PC-3 (cell line): ENCODE data around the gene HAPLN2. TPM values are rescaled to one million over a fixed set of nuclear protein-coding genes. Genes with fewer than 3 reads are reported as not detected.

Experiments
- ATAC-seq: fragments of 200-7000 bp; cut with Tn5 transposase; 2 replicates; pipeline ENCODE4 v1.9.1; 2020; ENCODE audit warnings: mild to moderate bottlenecking, moderate library complexity
- BruUV-seq: library from RNA; stranded (reverse); fragments of 400-500 nt; replicated peaks from 2 replicates; lab custom pipeline; 2021; lab: Mats Ljungman, UMichigan
- CTCF ChIA-PET: fragments of 300-600 bp; sonication (Branson Sonifier 250); formaldehyde crosslinking; loops from one replicate; lab custom pipeline; 2022; ENCODE audit warnings: antibody characterized with exemption; lab: Charles Lee
- POLR2A ChIA-PET: fragments of 300-600 bp; sonication (Branson Sonifier 250); formaldehyde crosslinking; loops from one replicate; lab custom pipeline; 2022; ENCODE audit warnings: antibody characterized with exemption; ENCODE audit not compliant: unreplicated experiment; lab: Charles Lee
- DNase-seq: peaks from one replicate; pipeline ENCODE4 v3.0.0-alpha.2; 2015
- H2AFZ ChIP-seq: fragments of 300-600 bp; sonication (generic); 2 replicates; pipeline ENCODE4 v1.6.0; 2016; ENCODE audit warnings: antibody characterized with exemption, low read length
- H3F3A ChIP-seq: fragments of 300-600 bp; sonication (generic); one replicate; pipeline ENCODE4 v1.6.0; 2017; ENCODE audit warnings: antibody characterized with exemption, low read length, control low read depth, mild to moderate bottlenecking; ENCODE audit not compliant: unreplicated experiment
- H3K27ac ChIP-seq: fragments of 300-600 bp; sonication (generic); 2 replicates; pipeline ENCODE4 v1.5.1; 2016; ENCODE audit warnings: mild to moderate bottlenecking, low read length
- H3K27me3 ChIP-seq: fragments of 300-600 bp; sonication (generic); 2 replicates; pipeline ENCODE4 v1.6.1; 2016; ENCODE audit warnings: low read length, mixed read lengths
- H3K36me3 ChIP-seq: fragments of 300-600 bp; sonication (generic); 2 replicates; pipeline ENCODE4 v1.6.1; 2016; ENCODE audit warnings: low read depth, mixed run types, low read length, mixed read lengths
- H3K4me1 ChIP-seq: fragments of 300-600 bp; sonication (generic); 2 replicates; pipeline ENCODE4 v1.5.1; 2016; ENCODE audit warnings: low read length; ENCODE audit not compliant: insufficient read depth
- H3K4me2 ChIP-seq: fragments of 300-600 bp; sonication (generic); 2 replicates; pipeline ENCODE4 v1.6.0; 2016; ENCODE audit warnings: low read length
- H3K4me3 ChIP-seq: fragments of 300-600 bp; sonication (generic); 2 replicates; pipeline ENCODE4 v1.5.1; 2016; ENCODE audit warnings: mild to moderate bottlenecking, low read length, mixed read lengths
- H3K79me2 ChIP-seq: fragments of 300-600 bp; sonication (generic); 2 replicates; pipeline ENCODE4 v1.6.1; 2017; ENCODE audit warnings: low read length, mixed read lengths
- H3K9ac ChIP-seq: fragments of 300-600 bp; sonication (generic); 2 replicates; pipeline ENCODE4 v1.6.0; 2016; ENCODE audit warnings: mild to moderate bottlenecking, low read length
- H3K9me2 ChIP-seq: fragments of 300-600 bp; sonication (generic); replicated peaks from 2 replicates; pipeline ENCODE4 v1.6.1; 2016; ENCODE audit warnings: mixed run types, low read length, mixed read lengths
- H3K9me3 ChIP-seq: fragments of 300-600 bp; sonication (generic); 2 replicates; pipeline ENCODE4 v1.6.1; 2016; ENCODE audit warnings: low read length, mixed read lengths
- H4K20me1 ChIP-seq: fragments of 300-600 bp; sonication (generic); 2 replicates; pipeline ENCODE4 v1.6.1; 2016; ENCODE audit warnings: low read length, mixed read lengths
- EZH2 ChIP-seq: fragments of 300-600 bp; sonication (generic); IDR thresholded peaks from one replicate; pipeline ENCODE4 v1.6.1; 2017; ENCODE audit warnings: antibody characterized with exemption, mild to moderate bottlenecking, low read length; ENCODE audit not compliant: unreplicated experiment
- EZH2phosphoT487 ChIP-seq: fragments of 300-600 bp; sonication (generic); IDR thresholded peaks from 2 replicates; pipeline ENCODE4 v1.6.1; 2018; ENCODE audit warnings: mild to moderate bottlenecking, antibody characterized with exemption, low read length, borderline replicate concordance
- intact Hi-C: fragments of 100-400 bp; cut with micrococcal nuclease; formaldehyde crosslinking; loops from 2 replicates; pipeline ENCODE4 v1.9.0; 2023
- total RNA-seq: library from RNA; depleted of rRNA; stranded (reverse); fragments of >200 nt; gene quantifications from 2 replicates; pipeline ENCODE4 v1.2.3, GENCODE V29; 2014
- TF ChIP-seq, protein P1 (sequence below): fragments of 300-600 bp; sonication (generic); conservative IDR thresholded peaks from 2 replicates; pipeline ENCODE4 v1.5.1; 2017; ENCODE audit warnings: antibody characterized with exemption, low read depth, mild to moderate bottlenecking, low read length

The HAPLN2 gene
- total RNA-seq, 1 experiment from 2014 or later = 1.1 TPM

GRCh38 chr1:156640842-156641706 is 21.9 kb downstream of the HAPLN2 start:
- Histone ChIP-seq H4K20me1 (no peaks in the 10 kb centered on the region), H3K79me2 (no peaks in the 10 kb centered on the region), H3F3A (no peaks in the 10 kb centered on the region), H3K9ac (no peak overlapping the region), H3K4me2 (no peak overlapping the region), H3K36me3 (no peaks in the 10 kb centered on the region), H3K9me3 (no peaks in the 10 kb centered on the region), H3K27me3 (peaks cover 36% of the 10 kb centered on the region), H3K9me2 (no peaks in the 10 kb centered on the region), H3K4me3 (no peak overlapping the region), H2AFZ (no peak overlapping the region), H3K4me1 (peaks cover 15% of the 10 kb centered on the region), H3K27ac (no peak overlapping the region)
- CTCF ChIA-PET = no interaction called here
- intact Hi-C loops = no loop called here
- ATAC-seq = no peak
- TF ChIP-seq EZH2 (no peak), EZH2phosphoT487 (no peak)
- TF ChIP-seq, protein P1, sequence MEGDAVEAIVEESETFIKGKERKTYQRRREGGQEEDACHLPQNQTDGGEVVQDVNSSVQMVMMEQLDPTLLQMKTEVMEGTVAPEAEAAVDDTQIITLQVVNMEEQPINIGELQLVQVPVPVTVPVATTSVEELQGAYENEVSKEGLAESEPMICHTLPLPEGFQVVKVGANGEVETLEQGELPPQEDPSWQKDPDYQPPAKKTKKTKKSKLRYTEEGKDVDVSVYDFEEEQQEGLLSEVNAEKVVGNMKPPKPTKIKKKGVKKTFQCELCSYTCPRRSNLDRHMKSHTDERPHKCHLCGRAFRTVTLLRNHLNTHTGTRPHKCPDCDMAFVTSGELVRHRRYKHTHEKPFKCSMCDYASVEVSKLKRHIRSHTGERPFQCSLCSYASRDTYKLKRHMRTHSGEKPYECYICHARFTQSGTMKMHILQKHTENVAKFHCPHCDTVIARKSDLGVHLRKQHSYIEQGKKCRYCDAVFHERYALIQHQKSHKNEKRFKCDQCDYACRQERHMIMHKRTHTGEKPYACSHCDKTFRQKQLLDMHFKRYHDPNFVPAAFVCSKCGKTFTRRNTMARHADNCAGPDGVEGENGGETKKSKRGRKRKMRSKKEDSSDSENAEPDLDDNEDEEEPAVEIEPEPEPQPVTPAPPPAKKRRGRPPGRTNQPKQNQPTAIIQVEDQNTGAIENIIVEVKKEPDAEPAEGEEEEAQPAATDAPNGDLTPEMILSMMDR = no peak
- no TSS peak for BruUV-seq
- no peak for DNase-seq
- POLR2A ChIA-PET = interaction anchor here (0.5 kb wide), 1 partner anchor 184 kb away, joined by 4 read pairs; no protein-coding TSS in a partner anchor

GRCh38 chr1:156641761-156642264 is 22.6 kb downstream of the HAPLN2 start, which contains the start of gene BCAN:
TSS of gene BCAN (plus strand) at chr1:156642117. CDS start at chr1:156646055, 3,938 bp downstream.
- POLR2A ChIA-PET = interaction anchor here (0.5 kb wide), 1 partner anchor 184 kb away, joined by 4 read pairs; no protein-coding TSS in a partner anchor
- H2AFZ ChIP-seq = no peak within 1 kb of the TSS
- intact Hi-C loops = no loop called here

More at GRCh38 chr1:156641761-156642264, 22.6 kb downstream of the HAPLN2 start, which contains the start of gene BCAN:
- Histone ChIP-seq H3K4me1 (peaks cover 15% of the 10 kb centered on the region), H3K4me3 (no peak within 1 kb of the TSS), H3K9me2 (no peaks in the 10 kb centered on the region), H3K4me2 (no peak within 1 kb of the TSS), H3K36me3 (no peaks in the 10 kb centered on the region), H4K20me1 (no peaks in the 10 kb centered on the region), H3K27ac (no peak within 1 kb of the TSS), H3K27me3 (peaks cover 31% of the 10 kb centered on the region), H3F3A (no peaks in the 10 kb centered on the region), H3K9me3 (no peaks in the 10 kb centered on the region), H3K9ac (no peak within 1 kb of the TSS), H3K79me2 (no peaks in the 10 kb centered on the region)
- no TSS peak for BruUV-seq
- TF ChIP-seq EZH2phosphoT487 (no peak), EZH2 (no peak)
- TF ChIP-seq, protein P1 = no peak
- CTCF ChIA-PET = no interaction called here
- ATAC-seq (no peak), DNase-seq (no peak)
